Neural cell (in vitro differentiated cells): ENCODE measurements around the gene RDM1. TPM values are rescaled to one million over a fixed set of nuclear protein-coding genes. Genes with fewer than 3 reads are reported as not detected.
"Not testable (repeated sequence)": the region's sequence is repeated elsewhere in the genome, so short reads cannot be mapped to it uniquely, and the experiment has no call there.

Source experiments
- H2AFZ ChIP-seq: fragments of 200-600, 300-800 bp; sonication (generic), shearing (Covaris generic); 2 replicates; pipeline ENCODE4 v1.6.0; 2014; ENCODE audit warnings: low read depth, mild to moderate bottlenecking, antibody characterized with exemption, low read length, moderate library complexity
- H3F3A ChIP-seq: fragments of 200-600 bp; shearing (Covaris generic); 2 replicates; pipeline ENCODE4 v1.6.1; 2016; ENCODE audit warnings: mild to moderate bottlenecking, moderate library complexity, mixed read lengths, antibody characterized with exemption, low read length; ENCODE audit not compliant: insufficient read depth, poor library complexity, severe bottlenecking
- H3K27ac ChIP-seq: fragments of 200-600, 300-800 bp; sonication (generic), shearing (Covaris generic); 2 replicates; pipeline ENCODE4 v1.5.1; 2014; ENCODE audit warnings: mild to moderate bottlenecking, low read length, moderate library complexity
- H3K27me3 ChIP-seq: fragments of 300-800, 200-600 bp; sonication (generic), shearing (Covaris generic); 2 replicates; pipeline ENCODE4 v1.6.0; 2014; ENCODE audit warnings: mild to moderate bottlenecking, low read depth, low read length, moderate library complexity; ENCODE audit not compliant: insufficient read depth
- H3K36me3 ChIP-seq: fragments of 300-800, 200-600 bp; sonication (generic), shearing (Covaris generic); 2 replicates; pipeline ENCODE4 v1.5.1; 2014; ENCODE audit warnings: mild to moderate bottlenecking, antibody characterized with exemption, low read length, moderate library complexity; ENCODE audit not compliant: insufficient read depth
- H3K4me2 ChIP-seq: fragments of 300-800, 200-600 bp; sonication (generic), shearing (Covaris generic); 2 replicates; pipeline ENCODE4 v1.6.0; 2014; ENCODE audit warnings: mild to moderate bottlenecking, low read length
- H3K4me3 ChIP-seq: fragments of 300-800, 200-600 bp; sonication (generic), shearing (Covaris generic); 2 replicates; pipeline ENCODE4 v1.5.1; 2014; ENCODE audit warnings: mild to moderate bottlenecking, low read length, moderate library complexity
- H3K79me2 ChIP-seq: fragments of 200-600 bp; shearing (Covaris generic); replicated peaks from 2 replicates; pipeline ENCODE4 v1.6.0; 2014; ENCODE audit warnings: mild to moderate bottlenecking, low read length, moderate library complexity; ENCODE audit not compliant: insufficient read depth
- H3K9ac ChIP-seq: fragments of 300-800, 200-600 bp; sonication (generic), shearing (Covaris generic); 2 replicates; pipeline ENCODE4 v1.6.1; 2016; ENCODE audit warnings: mild to moderate bottlenecking, low read length, mixed read lengths
- H3K9me2 ChIP-seq: fragments of 200-600 bp; shearing (Covaris generic); 2 replicates; pipeline ENCODE4 v1.6.1; 2016; ENCODE audit warnings: mild to moderate bottlenecking, low read length, mixed read lengths; ENCODE audit not compliant: insufficient read depth
- H3K9me3 ChIP-seq: fragments of 200-600, 300-800 bp; sonication (generic), shearing (Covaris generic); 2 replicates; pipeline ENCODE4 v1.6.1; 2016; ENCODE audit warnings: mild to moderate bottlenecking, mixed run types, low read length, moderate library complexity, mixed read lengths
- H4K20me1 ChIP-seq: fragments of 200-600 bp; shearing (Covaris generic); 2 replicates; pipeline ENCODE4 v1.6.1; 2016; ENCODE audit warnings: mild to moderate bottlenecking, mixed run types; ENCODE audit not compliant: insufficient read depth
- CTCF ChIP-seq: fragments of 450-650 bp; IDR thresholded peaks from 2 replicates; pipeline ENCODE4 v1.5.1; 2014; ENCODE audit warnings: antibody characterized with exemption, mild to moderate bottlenecking, moderate library complexity; ENCODE audit not compliant: poor library complexity, severe bottlenecking
- EP300 ChIP-seq: fragments of 450-650 bp; conservative IDR thresholded peaks from 2 replicates; pipeline ENCODE4 v1.6.1; 2014; ENCODE audit warnings: antibody characterized with exemption, mild to moderate bottlenecking, moderate library complexity; ENCODE audit not compliant: poor library complexity, severe bottlenecking
- EZH2 ChIP-seq: fragments of 200-600, 300-800 bp; shearing (Covaris generic), sonication (generic); IDR thresholded peaks from 2 replicates; pipeline ENCODE4 v1.6.1; 2014; ENCODE audit warnings: antibody characterized with exemption, low read length, borderline replicate concordance, mild to moderate bottlenecking; ENCODE audit not compliant: insufficient read depth, poor library complexity, severe bottlenecking
- MXI1 ChIP-seq: fragments of 450-650 bp; conservative IDR thresholded peaks from 2 replicates; pipeline ENCODE4 v1.6.1; 2014; ENCODE audit warnings: antibody characterized with exemption, mild to moderate bottlenecking; ENCODE audit not compliant: poor library complexity, severe bottlenecking
- POLR2AphosphoS5 ChIP-seq: IDR thresholded peaks from 2 replicates; pipeline ENCODE4 v1.6.1; 2012
- RAD21 ChIP-seq: fragments of 450-650 bp; conservative IDR thresholded peaks from 2 replicates; pipeline ENCODE4 v1.6.1; 2014; ENCODE audit warnings: antibody characterized with exemption, mild to moderate bottlenecking, moderate library complexity
- REST ChIP-seq: IDR thresholded peaks from 2 replicates; pipeline ENCODE4 v1.6.1; 2012; ENCODE audit warnings: borderline replicate concordance
- SMC3 ChIP-seq: fragments of 450-650 bp; conservative IDR thresholded peaks from 2 replicates; pipeline ENCODE4 v1.6.1; 2014; ENCODE audit warnings: antibody characterized with exemption, mild to moderate bottlenecking, moderate library complexity; ENCODE audit not compliant: poor library complexity
- TAF1 ChIP-seq: IDR thresholded peaks from 2 replicates; pipeline ENCODE4 v1.6.1; 2012; ENCODE audit warnings: low read depth
- polyA plus RNA-seq: library from polyadenylated mRNA; depleted of rRNA; stranded (reverse); fragments of >200 nt; gene quantifications from 2 replicates; pipeline ENCODE4 v1.2.3, GENCODE V29; 2014

Gene RDM1
- polyA plus RNA-seq, 1 donor from 2014 or later, result not detected

GRCh38 chr17:35943537-35943936, 13.0 kb upstream of the RDM1 start, which contains the start of gene LYZL6:
Gene LYZL6 (minus strand): TSS chr17:35943713. CDS start chr17:35939356, 4,357 bp downstream.
- H3K79me2 ChIP-seq, result no peaks in the 10 kb centered on the region
- no peaks in the 10 kb centered on the region for H3F3A ChIP-seq
- H3K9ac ChIP-seq, result no peak within 1 kb of the TSS
- H3K9me2 ChIP-seq, result no peaks in the 10 kb centered on the region
- H3K27me3 ChIP-seq, result no peaks in the 10 kb centered on the region
- no peak within 1 kb of the TSS for H3K4me3 ChIP-seq
- H2AFZ ChIP-seq, result no peak within 1 kb of the TSS
- no peaks in the 10 kb centered on the region for H3K36me3 ChIP-seq
- no peaks in the 10 kb centered on the region for H3K9me3 ChIP-seq
- TF ChIP-seq MXI1 (no peak), EP300 (no peak), TAF1 (no peak), CTCF (no peak), SMC3 (no peak), REST (no peak), RAD21 (no peak), EZH2 (no peak), POLR2AphosphoS5 (no peak)
- no peak within 1 kb of the TSS for H3K27ac ChIP-seq
- H3K4me2 ChIP-seq, result no peak within 1 kb of the TSS
- no peaks in the 10 kb centered on the region for H4K20me1 ChIP-seq

- no peaks in the 10 kb centered on the region for H3K9me3 ChIP-seq
- H3K36me3 ChIP-seq, result no peaks in the 10 kb centered on the region
- H3K27ac ChIP-seq, result no peak overlapping the region
- no peak overlapping the region for H3K4me3 ChIP-seq
- no peak for TF ChIP-seq CTCF
- no peak for TF ChIP-seq SMC3
- no peak for TF ChIP-seq EP300
- no peak for TF ChIP-seq MXI1
- no peak for TF ChIP-seq RAD21
- H4K20me1 ChIP-seq, result no peaks in the 10 kb centered on the region
- no peaks in the 10 kb centered on the region for H3F3A ChIP-seq
- H3K4me2 ChIP-seq, result no peak overlapping the region
- H2AFZ ChIP-seq, result no peak overlapping the region
- H3K9ac ChIP-seq, result no peak overlapping the region
- H3K27me3 ChIP-seq, result no peaks in the 10 kb centered on the region
- no peaks in the 10 kb centered on the region for H3K79me2 ChIP-seq
- H3K9me2 ChIP-seq, result no peaks in the 10 kb centered on the region
Measured at GRCh38 chr17:35942588-35943186, 12.1 kb upstream of the RDM1 start.

DNA sequence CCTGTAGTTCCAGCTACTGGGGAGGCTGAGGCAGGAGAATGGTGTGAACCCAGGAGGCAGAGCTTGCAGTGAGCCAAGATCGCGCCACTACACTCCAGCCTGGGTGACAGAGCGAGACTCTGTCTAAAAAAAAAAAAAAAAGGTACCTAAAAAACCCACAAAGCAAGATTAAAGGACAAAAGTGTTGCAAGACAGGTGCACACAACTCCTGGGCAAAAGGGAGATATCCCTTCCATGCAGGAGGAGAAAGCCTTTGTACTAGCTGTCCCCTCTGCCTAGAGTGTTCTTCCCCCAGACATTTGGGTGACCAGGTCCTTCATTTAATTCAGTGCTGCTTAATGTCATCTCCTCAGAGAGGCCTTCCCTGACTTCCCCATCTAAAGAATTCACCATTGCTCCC, 7.9 kb upstream of the RDM1 start:
- not testable (repeated sequence) for H3K79me2 ChIP-seq, H3K27ac ChIP-seq, H3K27me3 ChIP-seq, H4K20me1 ChIP-seq, H3K36me3 ChIP-seq, H3K4me2 ChIP-seq, H3K4me3 ChIP-seq, H2AFZ ChIP-seq, H3K9me2 ChIP-seq, H3K9ac ChIP-seq, H3K9me3 ChIP-seq, H3F3A ChIP-seq
